Measurements from ENCODE around the gene MAK.

- no peak for TF ChIP-seq ELK1 (IDR thresholded peaks at IDR 0.05; ENCODE audit: low read depth, low read length)
- no peak for TF ChIP-seq HDAC2 (IDR thresholded peaks at IDR 0.05)
- TF ChIP-seq REST (IDR thresholded peaks at IDR 0.05), result no peak
- peak; percentile 90 for TF ChIP-seq CTCF (IDR thresholded peaks at IDR 0.05)
- no peak for TF ChIP-seq ZNF302 (CRISPR knock-in tag; IDR thresholded peaks at IDR 0.05)
- peak; percentile 82 to 88 for TF ChIP-seq RAD21 (conservative IDR thresholded peaks at IDR 0.05 in 1 of 2, IDR thresholded peaks at IDR 0.05 in 1 of 2)
- TF ChIP-seq KDM5A (IDR thresholded peaks at IDR 0.05), result no peak
- TF ChIP-seq ESRRA (IDR thresholded peaks at IDR 0.05; ENCODE audit: borderline replicate concordance, low read length), result no peak
- no peak for TF ChIP-seq POLR2A (IDR thresholded peaks at IDR 0.05; ENCODE audit: low read length)
- TF ChIP-seq SMC3 (IDR thresholded peaks at IDR 0.05), result peak; percentile 80
- TF ChIP-seq RFX5 (IDR thresholded peaks at IDR 0.05), result no peak
- no peak for TF ChIP-seq HEYL (CRISPR knock-in tag; IDR thresholded peaks at IDR 0.05)
- TF ChIP-seq RNF2 (IDR thresholded peaks at IDR 0.05; ENCODE audit: borderline replicate concordance, low read depth), result no peak
Measured at GRCh38 chr6:10801224-10801848, 37.0 kb downstream of the MAK start.
